ENCODE data around the gene CCDC172. TPM values are rescaled to one million over a fixed set of nuclear protein-coding genes. Genes with fewer than 3 reads are reported as not detected.

Gene CCDC172
- total and polyA plus RNA-seq, 2 experiments from 2014 or later: not detected

GRCh38 chr10:116296291-116296721 lies 27.9 kb upstream of the CCDC172 start:
- Histone ChIP-seq H4K20me1 (ENCODE audit: insufficient read depth) (no peaks in the 10 kb centered on the region), H3K79me2 (ENCODE audit: insufficient read depth) (no peaks in the 10 kb centered on the region), H3K4me2 (ENCODE audit: unreplicated experiment) (no peak overlapping the region), H3K36me3 (ENCODE audit: low read depth) (no peaks in the 10 kb centered on the region), H3F3A (ENCODE audit: insufficient read depth) (no peaks in the 10 kb centered on the region), H3K4me1 (ENCODE audit: insufficient read depth) (no peaks in the 10 kb centered on the region), H3K9me3 (ENCODE audit: low read depth) (no peaks in the 10 kb centered on the region), H3K9me2 (ENCODE audit: insufficient read depth) (no peaks in the 10 kb centered on the region), H3K27ac (no peak overlapping the region), H3K27me3 (replicated peaks; ENCODE audit: insufficient read depth) (no peaks in the 10 kb centered on the region; the same call in 1 of the 2 replicates), H2AFZ (no peak overlapping the region), H3K4me3 (no peak overlapping the region), H3K9ac (no peak overlapping the region)
- in situ Hi-C loops (cut with MboI): loop anchor here (10.0 kb wide), 1 partner anchor 592 kb away; no protein-coding TSS in a partner anchor
- WGBS, 2 experiments (ENCODE audit: low coverage in 1 of 2, low lambda C conversion rate in 2 of 2, missing lambda C conversion rate in 2 of 2): 53 to 61% methylated on average over 7 of the region's 7 CpGs
- DNase-seq: no peak
- TF ChIP-seq EZH2phosphoT487 (IDR thresholded peaks at IDR 0.05; ENCODE audit: insufficient read depth, low read depth) (no peak), EZH2 (IDR thresholded peaks at IDR 0.05; ENCODE audit: insufficient read depth, poor library complexity, severe bottlenecking) (no peak)

GRCh38 chr10:116298586-116298985 lies 25.7 kb upstream of the CCDC172 start:
- Histone ChIP-seq H3K36me3 (ENCODE audit: low read depth) (no peaks in the 10 kb centered on the region), H3K27me3 (replicated peaks; ENCODE audit: insufficient read depth) (no peaks in the 10 kb centered on the region; the same call in 1 of the 2 replicates)

GRCh38 chr10:116300542-116300941 lies 23.7 kb upstream of the CCDC172 start:
- in situ Hi-C loops (cut with MboI): no loop called here
- WGBS, 2 experiments (ENCODE audit: low coverage in 1 of 2, low lambda C conversion rate in 2 of 2, missing lambda C conversion rate in 2 of 2): 0 to 6% methylated on average over 1 of the region's 1 CpG
- no peak for DNase-seq

More at GRCh38 chr10:116298586-116298985, 25.7 kb upstream of the CCDC172 start:
- H3K9me2 ChIP-seq (ENCODE audit: insufficient read depth): no peaks in the 10 kb centered on the region
- H3K4me1 ChIP-seq (ENCODE audit: insufficient read depth): no peaks in the 10 kb centered on the region
- no peak overlapping the region for H3K4me3 ChIP-seq
- H3K79me2 ChIP-seq (ENCODE audit: insufficient read depth): no peaks in the 10 kb centered on the region
- H3K27ac ChIP-seq: no peak overlapping the region
- DNase-seq: no peak
- H4K20me1 ChIP-seq (ENCODE audit: insufficient read depth): no peaks in the 10 kb centered on the region
- H3K9me3 ChIP-seq (ENCODE audit: low read depth): no peaks in the 10 kb centered on the region
- H3K4me2 ChIP-seq (ENCODE audit: unreplicated experiment): no peak overlapping the region
- TF ChIP-seq EZH2phosphoT487 (IDR thresholded peaks at IDR 0.05; ENCODE audit: insufficient read depth, low read depth): no peak
- TF ChIP-seq EZH2 (IDR thresholded peaks at IDR 0.05; ENCODE audit: insufficient read depth, poor library complexity, severe bottlenecking): no peak
- no peak overlapping the region for H3K9ac ChIP-seq
- in situ Hi-C loops (cut with MboI): loop anchor here (10.0 kb wide), 1 partner anchor 594 kb away; no protein-coding TSS in a partner anchor
- 49 to 50% methylated on average over 3 of the region's 3 CpGs for WGBS, 2 experiments (ENCODE audit: low coverage in 1 of 2, low lambda C conversion rate in 2 of 2, missing lambda C conversion rate in 2 of 2)
- no peaks in the 10 kb centered on the region for H3F3A ChIP-seq (ENCODE audit: insufficient read depth)
- H2AFZ ChIP-seq: no peak overlapping the region

DNA sequence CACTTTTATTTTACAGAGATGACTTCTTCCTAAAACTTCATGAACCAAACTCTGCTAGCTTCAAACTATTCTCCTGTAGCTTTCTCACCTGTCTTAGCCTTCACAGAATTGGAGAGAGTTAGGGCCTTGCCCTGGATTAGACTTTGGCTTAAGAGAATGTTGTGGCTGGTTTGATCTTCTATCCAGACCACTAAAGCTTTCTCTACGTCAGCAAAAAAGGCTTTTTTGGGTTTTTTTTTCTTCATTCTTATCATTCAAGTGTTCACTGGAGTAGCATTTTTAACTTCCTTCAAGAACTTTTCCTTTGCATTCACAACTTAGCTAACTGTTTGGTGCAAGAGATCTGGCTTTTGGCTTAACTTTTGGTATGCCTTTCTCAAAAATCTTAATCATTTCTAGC lies 19.3 kb upstream of the CCDC172 start:
- Histone ChIP-seq H3K36me3 (ENCODE audit: low read depth) (no peaks in the 10 kb centered on the region), H3K27me3 (replicated peaks; ENCODE audit: insufficient read depth) (no peaks in the 10 kb centered on the region), H3K4me3 (no peak overlapping the region), H3K9me3 (ENCODE audit: low read depth) (no peaks in the 10 kb centered on the region), H3K27ac (no peak overlapping the region), H3K9me2 (ENCODE audit: insufficient read depth) (no peaks in the 10 kb centered on the region), H3K9ac (no peak overlapping the region), H3K4me1 (ENCODE audit: insufficient read depth) (no peaks in the 10 kb centered on the region), H4K20me1 (ENCODE audit: insufficient read depth) (no peaks in the 10 kb centered on the region), H3K4me2 (ENCODE audit: unreplicated experiment) (no peak overlapping the region), H3F3A (ENCODE audit: insufficient read depth) (no peaks in the 10 kb centered on the region), H3K79me2 (ENCODE audit: insufficient read depth) (no peaks in the 10 kb centered on the region), H2AFZ (no peak overlapping the region)
- DNase-seq: no peak
- TF ChIP-seq EZH2phosphoT487 (IDR thresholded peaks at IDR 0.05; ENCODE audit: insufficient read depth, low read depth): no peak
- no peak for TF ChIP-seq EZH2 (IDR thresholded peaks at IDR 0.05; ENCODE audit: insufficient read depth, poor library complexity, severe bottlenecking)
- in situ Hi-C loops (cut with MboI): no loop called here
- 27 to 35% methylated on average over 1 of the region's 1 CpG for WGBS, 2 experiments (ENCODE audit: low coverage in 1 of 2, low lambda C conversion rate in 2 of 2, missing lambda C conversion rate in 2 of 2)

More at GRCh38 chr10:116300542-116300941, 23.7 kb upstream of the CCDC172 start:
- Histone ChIP-seq H3K36me3 (ENCODE audit: low read depth) (no peaks in the 10 kb centered on the region), H3K27me3 (replicated peaks; ENCODE audit: insufficient read depth) (no peaks in the 10 kb centered on the region), H3F3A (ENCODE audit: insufficient read depth) (no peaks in the 10 kb centered on the region), H4K20me1 (ENCODE audit: insufficient read depth) (no peaks in the 10 kb centered on the region), H3K4me1 (ENCODE audit: insufficient read depth) (no peaks in the 10 kb centered on the region), H3K79me2 (ENCODE audit: insufficient read depth) (no peaks in the 10 kb centered on the region), H3K4me3 (no peak overlapping the region), H2AFZ (no peak overlapping the region), H3K4me2 (ENCODE audit: unreplicated experiment) (no peak overlapping the region), H3K9ac (no peak overlapping the region), H3K9me3 (ENCODE audit: low read depth) (no peaks in the 10 kb centered on the region), H3K27ac (no peak overlapping the region), H3K9me2 (ENCODE audit: insufficient read depth) (no peaks in the 10 kb centered on the region)
- TF ChIP-seq EZH2 (IDR thresholded peaks at IDR 0.05; ENCODE audit: insufficient read depth, poor library complexity, severe bottlenecking): no peak
- TF ChIP-seq EZH2phosphoT487 (IDR thresholded peaks at IDR 0.05; ENCODE audit: insufficient read depth, low read depth): no peak
